ENCODE results near the gene CHMP4A.
A peak's percentile ranks its signal among the peaks of the same experiment; 100 is the strongest.
"Not testable (repeated sequence)": the region's sequence is repeated elsewhere in the genome, so short reads cannot be mapped to it uniquely, and the experiment has no call there.

Gene CHMP4A

DNA sequence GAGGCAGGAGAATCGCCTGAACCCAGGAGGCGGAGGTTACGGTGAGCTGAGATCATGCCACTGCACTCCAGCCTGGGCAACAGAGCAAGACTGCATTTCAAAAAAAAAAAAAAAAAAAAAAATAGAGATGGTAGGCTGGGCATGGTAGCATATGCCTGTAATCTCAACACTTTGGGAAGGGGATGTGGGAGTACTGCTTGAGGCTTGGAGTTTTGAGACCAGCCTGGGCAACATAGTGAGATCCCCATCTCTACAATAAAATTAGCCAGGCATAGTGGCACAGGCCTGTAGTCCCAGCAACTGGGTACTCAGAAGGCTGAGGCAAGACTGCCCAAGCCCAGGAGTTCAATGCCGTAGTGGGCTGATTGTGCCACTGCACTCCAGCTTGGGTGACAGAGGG, 9.7 kb upstream of the CHMP4A start:
- DNase-seq (ENCODE audit: low spot score): not testable (repeated sequence)

DNA sequence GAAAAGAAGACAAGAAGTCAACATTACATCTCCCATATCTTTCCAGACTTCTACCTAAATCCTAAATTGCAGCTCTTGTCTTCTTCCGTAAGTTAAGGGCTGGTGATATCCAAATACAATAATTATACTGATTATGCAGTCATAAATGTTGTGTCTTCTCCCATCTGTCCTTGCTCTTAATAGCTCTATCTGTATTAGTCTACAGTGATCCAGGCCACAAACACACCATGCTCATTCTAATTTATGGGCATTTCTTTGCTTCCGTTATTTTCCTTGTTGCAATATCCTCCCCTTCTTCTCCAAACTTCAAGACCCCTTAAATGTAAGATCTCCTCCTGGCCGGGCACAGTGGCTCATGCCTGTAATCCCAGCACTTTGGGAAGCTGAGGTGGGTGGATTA, 6.2 kb upstream of the CHMP4A start:
- no peak for DNase-seq (ENCODE audit: low spot score)

DNA sequence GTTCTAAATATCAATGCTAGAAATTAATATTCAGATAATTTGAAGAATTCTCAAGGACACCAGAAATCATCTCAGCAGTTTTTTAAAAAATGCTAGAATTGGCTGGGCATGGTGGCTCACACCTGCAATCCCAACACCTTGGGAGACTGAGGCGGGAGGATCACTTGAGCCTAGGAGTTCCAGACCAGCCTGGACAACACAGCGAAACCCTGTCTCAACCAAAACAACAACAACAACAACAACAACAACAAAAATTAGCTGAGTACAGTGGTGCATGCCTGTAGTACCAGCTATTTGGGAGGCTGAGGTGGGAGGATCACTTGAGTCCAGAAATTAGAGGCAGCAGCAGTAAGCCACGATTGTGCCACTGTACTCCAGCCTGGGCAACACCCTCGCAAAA, 5.8 kb upstream of the CHMP4A start:
- no peak for DNase-seq (ENCODE audit: low spot score)

DNA sequence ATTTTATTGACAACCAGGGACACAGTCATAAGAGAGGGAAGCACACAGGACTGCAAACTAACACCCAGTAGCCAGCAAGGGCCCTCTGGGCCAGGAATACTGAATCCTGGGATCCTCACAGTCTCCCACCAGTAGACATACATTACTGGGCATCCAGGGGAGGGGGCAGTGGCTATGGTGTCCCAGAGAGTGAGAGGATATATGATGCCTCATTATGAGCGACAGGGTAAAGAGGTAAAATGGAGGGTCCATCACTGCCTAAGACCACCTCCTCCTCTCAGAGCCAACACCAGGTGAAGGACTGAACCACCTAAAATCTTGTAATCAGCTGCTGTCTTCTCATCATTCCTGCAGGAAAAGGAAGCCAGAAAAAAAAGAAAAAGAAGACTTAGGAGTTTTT, 3.6 kb upstream of the CHMP4A start:
- not testable (repeated sequence) for DNase-seq (ENCODE audit: low spot score)

DNA sequence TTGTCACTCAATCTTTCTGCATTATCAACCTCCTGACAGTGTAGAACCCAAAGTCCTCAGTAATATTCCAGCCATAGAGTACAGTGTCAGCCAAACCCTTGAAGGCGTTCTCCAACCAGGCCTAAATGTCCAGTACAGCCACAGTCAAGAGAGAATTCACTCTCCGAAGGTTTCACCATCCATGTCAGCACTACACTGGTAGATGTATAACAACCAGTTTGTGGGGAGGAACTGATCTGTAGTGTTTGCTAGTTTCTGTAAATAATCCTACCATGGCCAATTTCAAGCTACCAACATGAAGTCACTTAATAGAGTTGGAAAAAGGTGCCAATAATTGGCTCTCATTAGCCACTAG, 3.0 kb upstream of the CHMP4A start:
- DNase-seq (ENCODE audit: low spot score): no peak

DNA sequence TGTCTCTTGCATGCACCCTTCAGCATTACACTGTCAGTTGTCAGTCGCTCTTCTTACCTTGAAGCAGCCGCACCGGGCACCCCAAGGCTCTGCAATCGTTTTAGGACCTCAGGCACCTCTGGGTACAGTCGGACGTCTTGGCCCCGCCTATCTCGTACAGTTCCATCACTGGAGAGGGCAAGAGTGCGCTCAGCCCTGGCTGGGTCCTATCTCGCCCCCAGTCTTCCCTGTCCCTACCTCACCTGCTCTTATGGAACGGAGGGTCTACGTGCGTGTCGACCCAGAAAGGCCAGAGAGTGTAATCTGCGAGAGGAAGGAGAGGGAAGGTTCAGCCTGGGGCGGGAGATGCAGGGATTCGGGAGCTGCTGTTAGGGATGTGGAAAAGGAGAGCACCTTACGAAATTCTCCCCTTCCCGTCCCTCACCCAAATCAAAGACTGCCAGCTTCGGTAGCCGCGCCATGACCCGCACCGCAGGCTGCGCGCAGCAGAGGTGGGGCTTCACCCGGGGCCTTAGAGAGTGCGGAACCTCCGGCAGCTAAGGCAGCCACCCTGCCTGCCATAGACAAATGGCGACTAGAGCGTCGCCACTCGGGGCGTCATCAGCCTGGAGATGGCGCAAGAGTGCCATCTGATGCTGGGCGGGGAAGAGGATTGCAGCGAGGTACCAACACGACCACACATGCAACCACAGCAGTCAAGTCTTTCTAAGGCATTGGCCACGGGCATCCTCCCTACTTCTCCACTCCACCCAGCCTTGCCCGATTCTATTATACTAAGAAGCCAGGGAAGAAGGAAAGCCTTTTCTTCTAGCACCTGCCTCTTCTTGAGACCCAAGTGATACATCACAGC, 2.4 kb upstream of the CHMP4A start, which contains the start of gene MDP1:
TSS of gene MDP1 (minus strand) at position 572 of the 850 bp plus-strand sequence. CDS start at position 461, 111 bp downstream.
- DNase-seq (ENCODE audit: low spot score): peak; percentile 85

DNA sequence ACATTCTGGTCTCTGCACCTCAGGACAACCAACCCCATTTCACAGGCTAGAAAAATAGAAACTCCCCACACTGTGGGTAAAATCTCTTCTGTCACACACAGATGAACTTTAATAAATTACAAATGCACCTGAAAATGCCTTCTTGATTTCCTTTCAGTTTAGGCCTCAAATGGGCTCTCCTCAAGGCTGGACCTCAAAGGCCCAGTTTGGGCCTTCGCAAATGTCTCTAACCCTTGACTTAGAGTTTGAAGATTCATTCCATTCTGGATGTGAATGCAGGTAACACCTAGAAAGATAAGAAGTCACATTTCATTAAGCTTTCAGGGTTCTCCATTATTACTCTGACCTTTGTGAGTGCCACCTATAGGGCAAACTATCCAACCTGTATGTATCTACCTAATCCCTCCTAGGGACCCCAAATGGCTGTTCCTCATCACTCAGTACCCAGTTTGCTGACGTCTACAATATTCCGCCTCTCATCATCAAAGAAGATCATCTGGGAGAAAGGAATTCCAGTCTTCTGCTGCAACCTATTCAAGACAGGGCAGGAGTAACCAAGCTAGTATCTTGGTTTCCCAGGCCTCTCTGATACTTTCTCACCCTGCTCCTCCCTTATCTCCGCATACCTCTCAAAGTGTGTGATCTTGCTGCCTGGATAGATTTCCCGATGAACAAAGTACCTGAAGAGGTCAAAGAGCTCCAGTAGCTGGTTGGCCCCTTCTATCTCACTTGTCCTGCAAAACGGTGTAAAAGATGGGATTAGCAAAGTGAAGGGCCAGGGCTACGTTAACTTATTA, 776 bp upstream of the CHMP4A start:
- no peak for DNase-seq (ENCODE audit: low spot score)

DNA sequence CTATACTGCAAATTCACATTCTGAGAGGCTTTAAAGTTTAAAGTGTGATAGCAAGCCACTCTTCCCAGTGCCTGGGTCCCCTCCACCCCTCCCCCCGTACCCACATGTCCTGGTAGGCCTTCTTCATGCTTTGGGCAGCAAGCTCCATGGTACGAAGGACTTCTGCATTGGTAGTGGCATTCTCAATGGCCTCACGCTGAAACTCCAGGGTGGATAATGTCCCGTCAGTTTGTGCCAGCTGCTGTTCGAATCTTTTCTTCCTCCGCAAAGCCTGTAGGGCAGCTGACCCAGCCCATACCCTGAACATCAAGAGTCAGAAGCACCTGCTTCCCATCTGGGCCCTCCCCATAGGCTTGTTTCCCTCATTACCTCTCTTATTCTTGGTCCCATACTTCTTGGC, 2.0 kb downstream of the CHMP4A start:
- DNase-seq (ENCODE audit: low spot score): no peak

DNA sequence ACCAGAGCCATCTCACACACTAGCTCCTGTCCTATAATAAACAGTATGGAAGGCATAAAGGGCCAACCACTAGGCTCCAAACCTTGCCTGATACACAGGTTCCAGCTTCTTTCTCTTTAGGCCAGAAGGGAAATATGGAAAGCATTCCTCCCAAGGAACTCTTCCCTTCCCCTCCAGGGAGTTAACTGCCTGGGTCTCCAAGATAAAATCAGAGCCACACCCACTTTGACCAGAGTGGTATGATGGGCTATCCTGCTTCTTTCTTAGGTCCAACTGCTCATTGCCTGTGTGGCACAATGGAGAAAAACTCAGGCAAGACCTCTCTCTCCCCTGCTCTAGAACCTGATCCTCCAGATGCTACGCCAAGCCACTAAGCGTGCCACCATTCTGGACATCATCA, 5.7 kb downstream of the CHMP4A start:
- DNase-seq (ENCODE audit: low spot score): no peak

DNA sequence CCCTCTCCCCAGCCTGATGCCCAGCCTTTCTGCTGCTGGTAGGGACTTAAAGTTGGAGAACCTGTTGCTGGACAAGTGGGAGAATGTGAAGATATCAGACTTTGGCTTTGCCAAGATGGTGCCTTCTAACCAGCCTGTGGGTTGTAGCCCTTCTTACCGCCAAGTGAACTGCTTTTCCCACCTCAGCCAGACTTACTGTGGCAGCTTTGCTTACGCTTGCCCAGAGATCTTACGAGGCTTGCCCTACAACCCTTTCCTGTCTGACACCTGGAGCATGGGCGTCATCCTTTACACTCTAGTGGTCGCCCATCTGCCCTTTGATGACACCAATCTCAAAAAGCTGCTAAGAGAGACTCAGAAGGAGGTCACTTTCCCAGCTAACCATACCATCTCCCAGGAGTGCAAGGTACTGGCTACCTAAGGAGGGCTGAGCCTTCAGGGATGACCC, 6.2 kb downstream of the CHMP4A start:
- no peak for DNase-seq (ENCODE audit: low spot score)

DNA sequence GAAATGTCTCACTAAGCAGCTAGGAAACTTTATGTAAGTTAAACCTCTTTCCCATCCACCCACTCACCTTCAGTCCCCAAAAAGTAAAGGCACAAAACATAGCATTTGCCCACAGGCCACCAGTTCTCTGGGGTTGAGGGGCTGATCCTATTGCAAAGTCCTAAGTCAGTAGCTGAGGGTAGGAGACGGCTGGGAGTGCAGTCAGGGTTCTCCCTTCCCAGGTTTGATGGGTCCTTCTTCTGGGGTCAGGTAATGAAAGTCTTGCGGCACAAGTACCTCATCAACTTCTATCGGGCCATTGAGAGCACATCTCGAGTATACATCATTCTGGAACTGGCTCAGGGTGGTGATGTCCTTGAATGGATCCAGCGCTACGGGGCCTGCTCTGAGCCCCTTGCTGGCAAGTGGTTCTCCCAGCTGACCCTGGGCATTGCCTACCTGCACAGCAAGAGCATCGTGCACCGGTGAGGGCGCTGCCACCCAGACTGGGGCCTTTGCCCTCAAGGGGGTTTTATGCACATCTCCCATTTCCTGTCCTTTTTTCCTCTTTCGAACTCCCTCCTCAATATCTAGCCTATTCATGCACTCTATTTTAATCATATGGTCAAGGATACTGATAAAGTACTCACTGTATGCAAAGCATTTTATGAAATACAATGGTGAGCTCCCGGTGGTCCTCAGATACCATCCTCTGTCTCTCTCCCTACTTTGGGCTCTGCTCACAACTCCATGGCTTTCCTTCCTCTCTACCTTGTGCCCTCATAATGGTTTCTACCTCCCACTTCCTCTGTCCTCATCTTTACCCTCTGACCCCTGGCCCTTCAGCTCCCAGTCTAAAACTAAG, 6.8 kb downstream of the CHMP4A start:
- no peak for DNase-seq (ENCODE audit: low spot score)

DNA sequence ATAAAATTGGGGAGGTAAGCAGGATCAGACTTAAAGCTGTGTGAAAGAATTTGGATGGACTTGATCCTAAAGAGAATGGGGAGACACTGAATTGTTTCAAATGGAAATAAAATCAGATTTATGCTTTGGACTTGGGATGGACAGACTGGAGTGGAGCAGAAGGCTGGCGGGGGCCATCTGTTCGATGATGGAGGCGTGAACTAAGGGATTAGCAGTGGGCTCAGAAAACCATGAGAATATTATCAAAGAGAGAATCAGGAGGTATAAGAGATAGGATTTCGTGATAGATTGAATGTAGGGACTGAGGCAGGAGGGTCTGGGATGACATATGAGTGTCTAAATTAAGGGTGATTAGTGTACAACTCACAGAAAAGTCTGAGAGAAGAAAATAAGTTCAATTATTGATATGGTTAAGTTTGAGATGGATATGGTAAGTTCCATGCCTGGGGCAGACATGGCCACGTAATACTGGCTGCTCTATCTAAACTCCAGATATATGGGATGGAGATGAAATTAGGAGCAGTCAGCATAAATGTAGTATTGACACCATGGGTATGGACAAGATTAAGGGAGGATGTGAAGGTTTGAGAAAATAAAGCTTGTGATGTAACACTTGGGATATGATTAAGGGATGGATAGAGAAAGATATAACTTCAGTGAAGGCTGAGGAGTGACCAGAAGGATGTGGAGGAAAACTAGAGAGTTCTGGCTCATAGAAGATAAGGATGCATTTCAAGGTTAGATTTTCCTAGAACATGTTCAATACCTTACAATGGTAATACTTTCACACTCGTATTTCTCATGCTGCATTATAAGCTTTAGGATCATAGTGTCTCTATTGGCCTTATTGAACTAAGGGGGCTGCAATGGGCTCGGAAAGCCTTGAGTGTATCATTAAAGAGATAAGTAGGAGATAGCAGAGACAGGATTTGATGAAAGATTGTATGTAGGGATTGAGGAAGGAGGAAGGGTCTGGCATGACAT, 8.8 kb downstream of the CHMP4A start:
- no peak for DNase-seq (ENCODE audit: low spot score)

DNA sequence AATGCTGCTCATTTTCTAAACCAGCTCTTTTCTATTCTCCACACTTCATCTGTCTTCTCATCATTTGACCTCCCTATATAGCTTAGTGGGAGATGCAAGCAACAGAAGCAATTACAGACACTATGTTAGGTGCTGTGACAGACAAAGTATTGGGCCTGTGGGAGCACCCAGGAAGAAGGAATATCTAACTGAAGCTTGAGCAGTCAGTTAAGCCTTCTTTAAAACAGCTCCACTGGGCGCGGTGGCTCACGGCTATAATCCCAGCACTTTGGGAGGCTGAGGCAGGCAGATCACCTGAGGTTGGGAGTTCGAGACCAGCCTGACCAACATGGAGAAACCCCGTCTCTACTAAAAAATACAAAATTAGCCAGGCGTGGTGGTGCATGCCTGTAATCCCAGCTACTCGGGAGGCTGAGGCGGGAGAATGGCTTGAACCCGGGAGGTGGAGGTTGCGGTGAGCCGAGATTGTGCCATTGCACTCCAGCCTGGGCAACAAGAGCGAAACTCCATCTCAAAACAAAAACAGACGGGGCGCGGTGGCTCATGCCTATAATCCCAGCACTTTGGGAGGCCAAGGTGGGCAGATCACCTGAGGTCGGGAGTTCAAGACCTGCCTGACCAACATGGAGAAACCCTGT, 9.9 kb downstream of the CHMP4A start:
- not testable (repeated sequence) for DNase-seq (ENCODE audit: low spot score)

DNA sequence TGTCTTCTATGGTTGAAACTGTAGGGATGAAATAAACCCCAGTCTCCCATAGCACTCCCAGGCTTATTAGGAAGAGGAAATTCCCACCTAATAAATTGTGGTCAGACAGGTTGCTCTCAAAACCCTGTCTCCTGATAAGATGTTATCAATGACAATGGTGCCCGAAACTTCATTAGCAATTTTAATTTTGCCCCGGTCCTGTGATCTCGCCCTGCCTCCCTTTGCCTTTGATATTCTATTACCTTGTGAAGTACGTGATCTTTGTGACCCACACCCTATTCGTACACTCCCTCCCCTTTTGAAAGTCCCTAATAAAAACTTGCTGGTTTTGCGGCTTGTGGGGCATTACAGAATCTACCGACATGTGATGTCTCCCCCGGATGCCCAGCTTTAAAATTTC, 10.8 kb downstream of the CHMP4A start:
- DNase-seq (ENCODE audit: low spot score): not testable (repeated sequence)

DNA sequence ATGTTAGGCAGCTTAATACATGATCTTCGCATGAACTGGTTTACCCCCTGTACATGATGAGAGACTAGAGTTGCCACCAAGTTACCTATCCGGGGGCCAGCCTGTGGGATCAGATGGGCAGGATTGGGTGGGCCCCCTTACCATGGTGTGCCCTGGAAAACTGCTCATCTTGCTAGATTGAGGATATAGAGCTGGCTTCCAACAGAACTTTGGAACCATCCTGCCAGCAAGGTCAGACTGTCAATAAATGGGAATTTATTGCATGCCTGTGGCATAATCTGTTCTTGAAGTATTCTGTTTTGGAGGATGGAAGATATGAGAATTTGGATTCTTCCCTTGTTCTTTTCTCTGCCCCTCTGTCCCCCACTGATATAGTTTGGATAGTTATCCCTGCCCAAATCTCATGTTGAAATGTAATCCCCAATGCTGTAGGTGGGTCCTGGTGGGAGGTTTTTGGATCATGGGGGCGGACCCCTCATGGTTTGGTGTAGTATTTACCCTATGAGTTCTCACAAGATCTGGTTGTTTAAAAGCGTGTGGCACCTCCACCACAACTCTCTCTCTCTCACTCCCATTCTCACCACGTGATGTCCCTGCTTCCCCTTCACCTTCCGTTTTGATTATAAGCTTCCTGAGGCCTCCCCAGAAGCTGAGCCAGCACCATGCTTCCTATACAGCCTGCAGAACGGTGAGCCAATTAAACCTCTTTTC, 14.3 kb downstream of the CHMP4A start:
- DNase-seq (ENCODE audit: low spot score): no peak

DNA sequence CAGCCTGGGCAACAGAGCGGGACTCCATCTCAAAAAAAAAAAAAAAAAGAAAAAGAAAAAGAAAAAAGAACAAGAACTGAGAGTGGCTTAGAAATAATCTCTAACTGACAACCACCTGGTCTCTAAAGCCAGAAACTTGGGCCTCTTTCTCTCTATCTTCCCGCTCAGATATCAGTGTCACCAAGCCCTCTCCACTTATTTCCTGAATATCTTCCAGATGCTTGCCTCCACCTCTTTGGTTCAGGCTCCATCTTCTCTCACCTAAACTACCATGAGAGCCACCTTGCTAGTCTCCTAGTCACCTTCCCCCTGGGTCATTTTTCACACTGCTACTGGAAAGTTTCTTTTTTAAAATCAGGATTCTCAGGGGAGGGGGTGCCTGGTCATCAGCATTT, 16.2 kb downstream of the CHMP4A start:
- DNase-seq (ENCODE audit: low spot score): no peak

DNA sequence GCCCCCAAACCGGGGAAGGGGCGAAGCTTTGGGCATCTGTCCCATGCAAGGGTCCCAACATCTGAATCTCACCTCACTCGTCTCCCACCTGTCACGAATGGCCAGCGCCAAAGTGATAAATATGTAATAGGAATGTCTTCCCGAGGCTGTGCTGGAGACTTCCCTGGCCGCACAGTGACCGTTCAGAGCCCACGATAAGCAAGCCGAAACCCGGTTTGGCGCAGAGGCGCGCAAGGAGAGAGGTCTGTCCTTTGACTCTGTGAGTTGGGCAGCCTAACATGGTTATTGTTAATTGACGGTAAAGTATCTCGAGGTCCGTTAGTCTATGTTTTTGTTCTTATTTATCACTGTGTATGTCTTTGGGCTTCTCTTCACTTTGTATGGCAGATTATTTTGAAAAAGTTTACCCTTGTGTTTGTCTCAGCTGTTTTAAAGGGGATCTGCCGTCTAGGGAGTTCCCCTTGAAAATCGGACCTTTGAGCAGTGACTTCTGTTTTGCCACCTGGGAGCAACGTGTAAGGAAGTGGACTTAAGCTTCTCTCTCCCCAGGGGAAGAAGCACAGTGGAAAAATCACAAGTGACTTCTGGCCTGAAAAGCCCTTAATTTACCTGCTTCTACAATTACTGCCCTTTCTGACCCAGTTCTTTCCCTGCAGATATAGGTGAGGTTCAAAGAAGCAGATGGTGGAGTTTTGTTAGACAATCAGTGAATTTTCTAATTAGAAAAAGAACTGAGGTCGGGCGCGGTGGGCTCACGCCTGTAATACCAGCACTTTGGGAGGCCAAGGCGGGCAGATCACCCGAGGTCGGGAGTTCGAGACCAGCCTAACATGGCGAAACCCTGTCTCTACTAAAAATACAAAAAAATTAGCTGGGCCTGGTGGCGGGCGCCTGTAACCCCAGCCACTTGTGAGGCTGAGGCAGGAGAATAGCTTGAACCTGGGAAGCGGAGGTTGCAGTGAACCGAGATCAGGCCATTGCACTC, 16.9 kb downstream of the CHMP4A start:
- DNase-seq (ENCODE audit: low spot score): no peak

DNA sequence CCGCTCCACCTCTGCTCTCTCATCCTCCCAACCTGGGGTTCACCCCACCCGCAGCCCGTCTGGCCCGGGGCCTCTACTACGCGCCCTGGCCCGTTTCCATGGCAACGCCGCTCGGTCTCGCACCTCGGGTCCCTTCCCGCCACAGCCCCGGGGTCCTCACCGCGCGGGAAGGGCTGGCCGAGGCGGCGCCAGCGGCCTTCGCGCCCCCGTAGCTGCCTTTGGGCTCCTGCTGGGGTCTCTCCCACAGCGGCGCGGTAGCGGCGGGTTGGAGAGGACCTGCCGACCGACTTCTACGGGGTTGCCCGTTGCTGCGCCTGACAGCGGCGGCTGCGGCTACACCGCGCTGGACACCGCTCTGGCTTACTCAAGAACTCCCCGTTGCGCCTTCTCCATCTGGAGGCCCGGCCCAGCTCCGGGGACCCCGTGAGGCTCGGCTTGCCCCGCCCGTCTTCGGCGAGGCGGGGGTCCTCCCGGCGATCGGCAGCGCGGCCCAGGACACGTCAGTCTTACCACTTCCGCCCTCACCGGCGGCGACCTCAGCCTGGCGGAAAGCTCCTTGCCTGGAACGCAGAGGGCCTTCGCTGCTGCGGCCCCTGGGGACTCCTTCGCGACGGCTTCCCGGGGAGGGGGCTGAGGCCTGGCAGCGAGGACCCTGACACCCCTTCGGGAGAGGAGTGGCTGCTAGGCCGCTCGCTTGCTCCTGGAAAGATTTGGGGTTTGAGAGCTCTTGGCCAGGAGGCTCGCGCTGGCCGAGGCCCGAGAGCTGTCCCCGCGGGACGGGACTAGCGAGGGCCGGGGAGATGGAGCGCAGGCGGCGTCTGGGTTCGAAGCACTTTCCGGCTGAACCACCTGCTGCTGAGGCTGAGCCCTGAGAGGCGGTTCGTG, 17.9 kb downstream of the CHMP4A start, which contains the start of gene TM9SF1:
TSS of gene TM9SF1 (minus strand) at position 256 of the 885 bp plus-strand sequence. CDS start 422 bp downstream, outside the sequence.
- peak; percentile 94 for DNase-seq (ENCODE audit: low spot score)
